Measurements from ENCODE around the gene SLC22A12.

- TF ChIP-seq, protein P1, sequence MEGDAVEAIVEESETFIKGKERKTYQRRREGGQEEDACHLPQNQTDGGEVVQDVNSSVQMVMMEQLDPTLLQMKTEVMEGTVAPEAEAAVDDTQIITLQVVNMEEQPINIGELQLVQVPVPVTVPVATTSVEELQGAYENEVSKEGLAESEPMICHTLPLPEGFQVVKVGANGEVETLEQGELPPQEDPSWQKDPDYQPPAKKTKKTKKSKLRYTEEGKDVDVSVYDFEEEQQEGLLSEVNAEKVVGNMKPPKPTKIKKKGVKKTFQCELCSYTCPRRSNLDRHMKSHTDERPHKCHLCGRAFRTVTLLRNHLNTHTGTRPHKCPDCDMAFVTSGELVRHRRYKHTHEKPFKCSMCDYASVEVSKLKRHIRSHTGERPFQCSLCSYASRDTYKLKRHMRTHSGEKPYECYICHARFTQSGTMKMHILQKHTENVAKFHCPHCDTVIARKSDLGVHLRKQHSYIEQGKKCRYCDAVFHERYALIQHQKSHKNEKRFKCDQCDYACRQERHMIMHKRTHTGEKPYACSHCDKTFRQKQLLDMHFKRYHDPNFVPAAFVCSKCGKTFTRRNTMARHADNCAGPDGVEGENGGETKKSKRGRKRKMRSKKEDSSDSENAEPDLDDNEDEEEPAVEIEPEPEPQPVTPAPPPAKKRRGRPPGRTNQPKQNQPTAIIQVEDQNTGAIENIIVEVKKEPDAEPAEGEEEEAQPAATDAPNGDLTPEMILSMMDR (IDR thresholded peaks at IDR 0.05; ENCODE audit: poor library complexity, severe bottlenecking), result no peak
- TF ChIP-seq SMC3 (conservative IDR thresholded peaks at IDR 0.05; ENCODE audit: poor library complexity) (no peak), EZH2 (IDR thresholded peaks at IDR 0.05; ENCODE audit: borderline replicate concordance, insufficient read depth, low read length, poor library complexity, severe bottlenecking) (no peak), RAD21 (conservative IDR thresholded peaks at IDR 0.05) (no peak), MXI1 (conservative IDR thresholded peaks at IDR 0.05; ENCODE audit: poor library complexity, severe bottlenecking) (no peak)
These were observed 20.0 kb upstream of the SLC22A12 start for GRCh38 chr11:64571050-64571409.
